K562 (cell line): ENCODE results near the gene SLC34A1. TPM values are rescaled to one million over a fixed set of nuclear protein-coding genes. Genes with fewer than 3 reads are reported as not detected.

Experiments used
- CBX3 ChIP-seq, 2 experiments: IDR thresholded peaks; 1 replicate in 1 of 2; 2 replicates in 1 of 2; pipeline ENCODE4 v1.6.1; 2012; ENCODE audit warnings: inconsistent platforms in 2 of 2, low read length in 2 of 2, borderline replicate concordance in 1 of 2, control low read depth in 1 of 2
- GABPB1 ChIP-seq: sonication (generic); formaldehyde crosslinking; IDR thresholded peaks from 2 replicates; pipeline ENCODE4 v1.8.0; 2022; ENCODE audit warnings: mild to moderate bottlenecking, missing genetic modification reagents
- KDM4B ChIP-seq, 2 experiments: fragments of 450-650 bp in 1 of 2; sonication (generic) in 1 of 2; IDR thresholded peaks; 2 replicates each; pipeline ENCODE4 v1.6.1; 2016 to 2017; ENCODE audit warnings: borderline replicate concordance in 2 of 2, antibody characterized with exemption in 1 of 2, low read depth in 1 of 2, mild to moderate bottlenecking in 1 of 2
- KLF16 ChIP-seq: IDR thresholded peaks from 2 replicates; pipeline ENCODE4 v1.6.1; 2016; ENCODE audit warnings: antibody characterized with exemption
- MIER1 ChIP-seq: fragments of 450-650 bp; IDR thresholded peaks from 2 replicates; pipeline ENCODE4 v1.6.1; 2016; ENCODE audit warnings: antibody characterized with exemption, mild to moderate bottlenecking, low read depth
- RBM25 ChIP-seq: fragments of 200-400 bp; formaldehyde crosslinking; IDR thresholded peaks from 2 replicates; pipeline ENCODE4 v1.6.1; 2018; ENCODE audit warnings: low read length, low read depth, moderate library complexity; ENCODE audit not compliant: severe bottlenecking
- TFAM ChIP-seq: fragments of 250-450 bp; sonication (Bioruptor Pico); conservative IDR thresholded peaks from 2 replicates; pipeline ENCODE4 v1.5.0; 2021; ENCODE audit warnings: mild to moderate bottlenecking, moderate library complexity
- ZBTB1 ChIP-seq: sonication (generic); formaldehyde crosslinking; IDR thresholded peaks from 2 replicates; pipeline ENCODE4 v1.8.1; 2023; ENCODE audit warnings: missing genetic modification reagents, low read depth, mild to moderate bottlenecking, borderline replicate concordance
- ZBTB7A ChIP-seq: IDR thresholded peaks from 2 replicates; pipeline ENCODE4 v1.6.1; 2011; ENCODE audit warnings: low read depth, mild to moderate bottlenecking, low read length, moderate library complexity, borderline replicate concordance; ENCODE audit not compliant: control insufficient read depth
- ZNF23 ChIP-seq: fragments of 250-450 bp; sonication (Bioruptor Pico); IDR thresholded peaks from 2 replicates; pipeline ENCODE4 v1.4.0; 2020; ENCODE audit warnings: mild to moderate bottlenecking
- ZNF274 ChIP-seq: IDR thresholded peaks from 2 replicates; pipeline ENCODE4 v1.6.1; 2011; ENCODE audit warnings: low read depth, mild to moderate bottlenecking, low read length, moderate library complexity, borderline replicate concordance
- ZNF551 ChIP-seq: fragments of 250-450 bp; sonication (Bioruptor Pico); IDR thresholded peaks from 2 replicates; pipeline ENCODE4 v1.5.0; 2021; ENCODE audit warnings: mild to moderate bottlenecking, moderate library complexity
- ZNF586 ChIP-seq: fragments of 450-650 bp; formaldehyde crosslinking; conservative IDR thresholded peaks from 2 replicates; pipeline ENCODE4 v1.4.0; 2020; ENCODE audit warnings: mild to moderate bottlenecking, moderate library complexity
- ZNF717 ChIP-seq: fragments of 250-450 bp; sonication (Bioruptor Pico); IDR thresholded peaks from 2 replicates; pipeline ENCODE4 v1.5.0; 2021
- polyA plus RNA-seq, 8 experiments: library from polyadenylated mRNA; depleted of rRNA in 4 of 8; stranded (reverse) in 5 of 8; unstranded in 3 of 8; fragments of >200 nt; fragmentation: Nextera tagmentation in 2 of 8; fragmentation: Illumina TruSeq in 1 of 8; extraction: Ambion mirVana in 2 of 8; extraction: Trizol in 1 of 8; gene quantifications; 2 replicates each; pipeline versions ENCODE4 v1.2.1 to v1.2.3, GENCODE V29; 2011 to 2014; ENCODE audit warnings: inconsistent platforms in 1 of 8, missing spikeins in 1 of 8
- total RNA-seq, 7 experiments: library from RNA; depleted of rRNA in 6 of 7; stranded (reverse); fragments of >200 nt in 6 of 7; fragmentation: Illumina TruSeq in 2 of 7; extraction: Trizol in 2 of 7; gene quantifications; 2 replicates each; pipeline versions ENCODE4 v1.2.1 to v1.2.3, GENCODE V29; 2011 to 2021; ENCODE audit warnings: low replicate concordance in 1 of 7
- TF ChIP-seq, protein P1 (sequence below): sonication (generic); formaldehyde crosslinking; IDR thresholded peaks from 2 replicates; pipeline ENCODE4 v1.8.0; 2023; ENCODE audit warnings: missing genetic modification reagents, mild to moderate bottlenecking, borderline replicate concordance
- TF ChIP-seq, protein P2 (sequence below): fragments of 450-650 bp; IDR thresholded peaks from one replicate; pipeline ENCODE4 v1.6.1; 2018; ENCODE audit warnings: mild to moderate bottlenecking, moderate library complexity; ENCODE audit not compliant: partially characterized antibody
- TF ChIP-seq, protein P3 (sequence below): fragments of 150-350 bp; conservative IDR thresholded peaks from 2 replicates; pipeline ENCODE4 v1.6.1; 2014; ENCODE audit warnings: low read length

Gene SLC34A1
- total and polyA plus RNA-seq, 9 of the 15 experiments (the other 6 are each of a cell fraction or from before 2014, with no cell fraction given), result not detected

DNA sequence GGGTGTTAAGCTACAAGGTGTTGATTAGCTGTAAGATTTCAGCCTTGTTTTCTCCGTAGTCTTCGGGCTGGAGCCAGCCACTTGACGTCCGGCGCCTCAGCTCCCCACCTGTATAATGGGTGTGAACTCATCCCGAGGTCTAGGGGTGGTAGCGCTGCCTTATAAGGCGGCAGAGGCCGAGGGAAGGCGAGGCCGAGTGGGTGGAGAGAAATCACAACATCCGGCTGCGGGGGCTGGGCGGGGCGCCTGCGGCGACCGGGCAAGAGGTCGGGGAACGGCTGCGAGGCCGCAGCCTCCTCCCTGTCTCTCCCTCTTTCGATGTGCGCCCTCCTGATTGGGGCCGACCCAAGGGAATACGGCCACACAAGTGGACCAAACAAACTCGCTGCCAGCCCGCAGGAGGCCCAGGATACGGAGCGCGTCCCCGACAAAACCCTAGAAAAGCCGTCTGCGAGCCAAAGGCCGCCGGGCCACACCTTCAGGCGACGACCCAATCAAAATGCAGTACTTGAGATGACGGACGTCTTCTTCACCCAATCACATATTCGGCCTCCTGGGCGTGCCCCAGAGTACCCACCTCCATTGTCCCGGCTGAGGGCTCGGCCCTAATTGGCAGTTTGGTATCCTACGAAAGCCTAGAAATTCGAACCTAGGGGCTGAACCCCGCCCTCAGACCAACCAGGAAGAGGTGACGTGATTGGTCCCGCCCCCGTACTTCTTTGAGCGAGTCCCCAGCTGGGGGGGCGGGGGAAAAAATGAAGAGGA, 41.7 kb downstream of the SLC34A1 start (continued):
- TF ChIP-seq, protein P1, sequence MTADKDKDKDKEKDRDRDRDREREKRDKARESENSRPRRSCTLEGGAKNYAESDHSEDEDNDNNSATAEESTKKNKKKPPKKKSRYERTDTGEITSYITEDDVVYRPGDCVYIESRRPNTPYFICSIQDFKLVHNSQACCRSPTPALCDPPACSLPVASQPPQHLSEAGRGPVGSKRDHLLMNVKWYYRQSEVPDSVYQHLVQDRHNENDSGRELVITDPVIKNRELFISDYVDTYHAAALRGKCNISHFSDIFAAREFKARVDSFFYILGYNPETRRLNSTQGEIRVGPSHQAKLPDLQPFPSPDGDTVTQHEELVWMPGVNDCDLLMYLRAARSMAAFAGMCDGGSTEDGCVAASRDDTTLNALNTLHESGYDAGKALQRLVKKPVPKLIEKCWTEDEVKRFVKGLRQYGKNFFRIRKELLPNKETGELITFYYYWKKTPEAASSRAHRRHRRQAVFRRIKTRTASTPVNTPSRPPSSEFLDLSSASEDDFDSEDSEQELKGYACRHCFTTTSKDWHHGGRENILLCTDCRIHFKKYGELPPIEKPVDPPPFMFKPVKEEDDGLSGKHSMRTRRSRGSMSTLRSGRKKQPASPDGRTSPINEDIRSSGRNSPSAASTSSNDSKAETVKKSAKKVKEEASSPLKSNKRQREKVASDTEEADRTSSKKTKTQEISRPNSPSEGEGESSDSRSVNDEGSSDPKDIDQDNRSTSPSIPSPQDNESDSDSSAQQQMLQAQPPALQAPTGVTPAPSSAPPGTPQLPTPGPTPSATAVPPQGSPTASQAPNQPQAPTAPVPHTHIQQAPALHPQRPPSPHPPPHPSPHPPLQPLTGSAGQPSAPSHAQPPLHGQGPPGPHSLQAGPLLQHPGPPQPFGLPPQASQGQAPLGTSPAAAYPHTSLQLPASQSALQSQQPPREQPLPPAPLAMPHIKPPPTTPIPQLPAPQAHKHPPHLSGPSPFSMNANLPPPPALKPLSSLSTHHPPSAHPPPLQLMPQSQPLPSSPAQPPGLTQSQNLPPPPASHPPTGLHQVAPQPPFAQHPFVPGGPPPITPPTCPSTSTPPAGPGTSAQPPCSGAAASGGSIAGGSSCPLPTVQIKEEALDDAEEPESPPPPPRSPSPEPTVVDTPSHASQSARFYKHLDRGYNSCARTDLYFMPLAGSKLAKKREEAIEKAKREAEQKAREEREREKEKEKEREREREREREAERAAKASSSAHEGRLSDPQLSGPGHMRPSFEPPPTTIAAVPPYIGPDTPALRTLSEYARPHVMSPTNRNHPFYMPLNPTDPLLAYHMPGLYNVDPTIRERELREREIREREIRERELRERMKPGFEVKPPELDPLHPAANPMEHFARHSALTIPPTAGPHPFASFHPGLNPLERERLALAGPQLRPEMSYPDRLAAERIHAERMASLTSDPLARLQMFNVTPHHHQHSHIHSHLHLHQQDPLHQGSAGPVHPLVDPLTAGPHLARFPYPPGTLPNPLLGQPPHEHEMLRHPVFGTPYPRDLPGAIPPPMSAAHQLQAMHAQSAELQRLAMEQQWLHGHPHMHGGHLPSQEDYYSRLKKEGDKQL, result no peak
- 0 out of 4 replicates have a peak, but pooled peaks of 1 of the 2 experiments have one; percentile 26 for TF ChIP-seq KDM4B (IDR thresholded peaks at IDR 0.05; ENCODE audit: borderline replicate concordance in 2 of 2, low read depth in 1 of 2)
- TF ChIP-seq, protein P2, sequence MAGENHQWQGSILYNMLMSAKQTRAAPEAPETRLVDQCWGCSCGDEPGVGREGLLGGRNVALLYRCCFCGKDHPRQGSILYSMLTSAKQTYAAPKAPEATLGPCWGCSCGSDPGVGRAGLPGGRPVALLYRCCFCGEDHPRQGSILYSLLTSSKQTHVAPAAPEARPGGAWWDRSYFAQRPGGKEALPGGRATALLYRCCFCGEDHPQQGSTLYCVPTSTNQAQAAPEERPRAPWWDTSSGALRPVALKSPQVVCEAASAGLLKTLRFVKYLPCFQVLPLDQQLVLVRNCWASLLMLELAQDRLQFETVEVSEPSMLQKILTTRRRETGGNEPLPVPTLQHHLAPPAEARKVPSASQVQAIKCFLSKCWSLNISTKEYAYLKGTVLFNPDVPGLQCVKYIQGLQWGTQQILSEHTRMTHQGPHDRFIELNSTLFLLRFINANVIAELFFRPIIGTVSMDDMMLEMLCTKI, result no peak
- TF ChIP-seq CBX3 (IDR thresholded peaks at IDR 0.05; ENCODE audit: borderline replicate concordance in 1 of 2, low read length in 2 of 2), result peak in 1 of 2 experiments; percentile 85; a peak in 1 of 3 replicates
- no peak for TF ChIP-seq TFAM
- TF ChIP-seq, protein P3, sequence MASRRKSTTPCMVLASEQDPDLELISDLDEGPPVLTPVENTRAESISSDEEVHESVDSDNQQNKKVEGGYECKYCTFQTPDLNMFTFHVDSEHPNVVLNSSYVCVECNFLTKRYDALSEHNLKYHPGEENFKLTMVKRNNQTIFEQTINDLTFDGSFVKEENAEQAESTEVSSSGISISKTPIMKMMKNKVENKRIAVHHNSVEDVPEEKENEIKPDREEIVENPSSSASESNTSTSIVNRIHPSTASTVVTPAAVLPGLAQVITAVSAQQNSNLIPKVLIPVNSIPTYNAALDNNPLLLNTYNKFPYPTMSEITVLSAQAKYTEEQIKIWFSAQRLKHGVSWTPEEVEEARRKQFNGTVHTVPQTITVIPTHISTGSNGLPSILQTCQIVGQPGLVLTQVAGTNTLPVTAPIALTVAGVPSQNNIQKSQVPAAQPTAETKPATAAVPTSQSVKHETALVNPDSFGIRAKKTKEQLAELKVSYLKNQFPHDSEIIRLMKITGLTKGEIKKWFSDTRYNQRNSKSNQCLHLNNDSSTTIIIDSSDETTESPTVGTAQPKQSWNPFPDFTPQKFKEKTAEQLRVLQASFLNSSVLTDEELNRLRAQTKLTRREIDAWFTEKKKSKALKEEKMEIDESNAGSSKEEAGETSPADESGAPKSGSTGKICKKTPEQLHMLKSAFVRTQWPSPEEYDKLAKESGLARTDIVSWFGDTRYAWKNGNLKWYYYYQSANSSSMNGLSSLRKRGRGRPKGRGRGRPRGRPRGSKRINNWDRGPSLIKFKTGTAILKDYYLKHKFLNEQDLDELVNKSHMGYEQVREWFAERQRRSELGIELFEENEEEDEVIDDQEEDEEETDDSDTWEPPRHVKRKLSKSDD, result no peak
- no peak for TF ChIP-seq ZNF23
- no peak for TF ChIP-seq ZNF717 (CRISPR knock-in tag)
- TF ChIP-seq ZNF586 (CRISPR knock-in tag), result no peak
- TF ChIP-seq MIER1, result no peak
- TF ChIP-seq RBM25, result peak; percentile 89
- no peak for TF ChIP-seq ZNF274
- 0 out of 2 replicates have a peak, but pooled peaks have one; percentile 54 for TF ChIP-seq ZBTB7A
- peak; percentile 45; the same call in 1 of the 2 replicates for TF ChIP-seq ZBTB1 (CRISPR knock-in tag)
- peak; percentile 31; the same call in 1 of the 2 replicates for TF ChIP-seq KLF16
- TF ChIP-seq ZNF551 (CRISPR knock-in tag), result no peak
- TF ChIP-seq GABPB1 (CRISPR knock-in tag), result peak; percentile 86
